ENCODE data around the gene MMAB.

Gene MMAB

DNA sequence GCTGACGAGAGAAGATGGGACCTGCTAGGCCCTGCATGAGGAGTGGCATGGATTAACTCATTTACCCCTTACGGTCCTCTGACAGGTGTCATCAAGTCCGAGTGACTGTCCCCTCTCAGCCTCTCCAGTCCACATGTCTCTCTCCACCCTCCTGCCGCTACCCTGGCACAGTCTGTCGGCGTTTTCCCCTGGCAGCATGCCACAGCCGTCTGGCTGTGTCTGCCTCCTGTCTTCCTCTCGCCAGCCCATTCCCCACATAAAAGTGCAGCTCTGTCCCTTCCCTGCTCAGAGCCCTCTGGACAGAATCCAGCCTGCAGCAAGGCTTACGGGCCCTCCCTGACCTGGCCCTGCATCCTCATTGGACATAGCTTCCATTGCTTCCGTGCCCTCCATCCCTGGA lies 50.2 kb downstream of the MMAB start:
- Histone ChIP-seq H3K9me3 (ENCODE audit: insufficient read depth, low read length) (no peaks in the 10 kb centered on the region), H4K20me1 (ENCODE audit: insufficient read depth, low read length) (no peaks in the 10 kb centered on the region), H3K9ac (ENCODE audit: low read length) (no peak overlapping the region), H3K4me2 (ENCODE audit: low read length) (no peak overlapping the region), H3K4me3 (ENCODE audit: low read length) (no peak overlapping the region), H3K4me1 (ENCODE audit: low read length) (no peaks in the 10 kb centered on the region), H3K79me2 (ENCODE audit: low read length) (no peaks in the 10 kb centered on the region), H2AFZ (ENCODE audit: low read depth, low read length) (no peak overlapping the region), H3K27me3 (ENCODE audit: low read depth, low read length) (no peaks in the 10 kb centered on the region), H3K27ac (ENCODE audit: low read length) (no peak overlapping the region), H3K36me3 (replicated peaks; ENCODE audit: low read depth, low read length) (no peaks in the 10 kb centered on the region)
- TF ChIP-seq EZH2phosphoT487 (IDR thresholded peaks at IDR 0.05; ENCODE audit: low read depth), result no peak
- TF ChIP-seq, protein P1, sequence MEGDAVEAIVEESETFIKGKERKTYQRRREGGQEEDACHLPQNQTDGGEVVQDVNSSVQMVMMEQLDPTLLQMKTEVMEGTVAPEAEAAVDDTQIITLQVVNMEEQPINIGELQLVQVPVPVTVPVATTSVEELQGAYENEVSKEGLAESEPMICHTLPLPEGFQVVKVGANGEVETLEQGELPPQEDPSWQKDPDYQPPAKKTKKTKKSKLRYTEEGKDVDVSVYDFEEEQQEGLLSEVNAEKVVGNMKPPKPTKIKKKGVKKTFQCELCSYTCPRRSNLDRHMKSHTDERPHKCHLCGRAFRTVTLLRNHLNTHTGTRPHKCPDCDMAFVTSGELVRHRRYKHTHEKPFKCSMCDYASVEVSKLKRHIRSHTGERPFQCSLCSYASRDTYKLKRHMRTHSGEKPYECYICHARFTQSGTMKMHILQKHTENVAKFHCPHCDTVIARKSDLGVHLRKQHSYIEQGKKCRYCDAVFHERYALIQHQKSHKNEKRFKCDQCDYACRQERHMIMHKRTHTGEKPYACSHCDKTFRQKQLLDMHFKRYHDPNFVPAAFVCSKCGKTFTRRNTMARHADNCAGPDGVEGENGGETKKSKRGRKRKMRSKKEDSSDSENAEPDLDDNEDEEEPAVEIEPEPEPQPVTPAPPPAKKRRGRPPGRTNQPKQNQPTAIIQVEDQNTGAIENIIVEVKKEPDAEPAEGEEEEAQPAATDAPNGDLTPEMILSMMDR (IDR thresholded peaks at IDR 0.05; ENCODE audit: low read depth, low read length), result no peak

DNA sequence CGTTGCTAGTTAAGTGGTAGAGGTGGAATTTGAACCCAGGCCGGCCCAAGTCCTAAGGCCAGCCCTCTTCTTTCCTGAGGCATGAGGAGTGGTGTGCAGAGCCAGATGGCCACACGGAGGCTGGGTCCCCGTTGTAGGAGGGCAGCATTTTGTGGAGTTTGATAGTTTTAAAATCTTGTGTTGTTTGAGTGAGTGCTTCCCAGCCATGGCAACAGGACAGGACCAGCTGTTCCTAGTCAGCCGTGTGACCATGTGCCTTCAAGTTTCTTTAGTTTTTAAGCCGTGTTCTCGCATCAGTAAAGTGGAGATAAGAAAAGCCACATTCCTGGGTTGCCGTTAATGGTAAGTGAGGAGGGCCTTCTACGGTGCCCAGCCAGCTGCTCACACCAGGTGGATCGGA lies 51.5 kb downstream of the MMAB start:
- H3K4me3 ChIP-seq (ENCODE audit: low read length), result no peak overlapping the region
- H3K36me3 ChIP-seq (replicated peaks; ENCODE audit: low read depth, low read length), result peaks cover 10% of the 10 kb centered on the region
- TF ChIP-seq, protein P1 (IDR thresholded peaks at IDR 0.05; ENCODE audit: low read depth, low read length), result no peak
- TF ChIP-seq EZH2phosphoT487 (IDR thresholded peaks at IDR 0.05; ENCODE audit: low read depth), result no peak
- H3K9me3 ChIP-seq (ENCODE audit: insufficient read depth, low read length), result no peaks in the 10 kb centered on the region
- H3K4me2 ChIP-seq (ENCODE audit: low read length), result no peak overlapping the region
- H3K27me3 ChIP-seq (ENCODE audit: low read depth, low read length), result no peaks in the 10 kb centered on the region
- no peaks in the 10 kb centered on the region for H4K20me1 ChIP-seq (ENCODE audit: insufficient read depth, low read length)
- H2AFZ ChIP-seq (ENCODE audit: low read depth, low read length), result no peak overlapping the region
- no peak overlapping the region for H3K27ac ChIP-seq (ENCODE audit: low read length)
- no peaks in the 10 kb centered on the region for H3K4me1 ChIP-seq (ENCODE audit: low read length)
- no peaks in the 10 kb centered on the region for H3K79me2 ChIP-seq (ENCODE audit: low read length)
- no peak overlapping the region for H3K9ac ChIP-seq (ENCODE audit: low read length)

DNA sequence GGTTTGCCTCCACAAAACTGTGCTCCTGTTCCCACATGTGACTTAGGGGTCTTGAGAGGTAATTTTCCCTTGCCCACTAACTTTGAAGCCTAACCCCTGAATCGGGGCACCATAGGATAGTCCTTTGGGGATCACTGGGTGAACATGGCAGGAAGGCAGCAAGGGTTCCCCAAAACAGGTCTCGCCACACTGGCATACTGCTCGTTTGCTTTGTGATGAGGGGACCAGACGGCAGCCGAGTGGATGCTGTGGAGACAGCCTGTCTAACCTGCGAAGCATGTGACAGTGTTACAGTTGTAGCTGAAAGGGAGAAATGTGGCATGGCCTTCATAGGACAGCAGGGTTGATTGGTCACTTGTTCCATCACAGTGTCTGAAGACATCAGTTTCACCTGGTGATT lies 53.5 kb downstream of the MMAB start:
- TF ChIP-seq EZH2phosphoT487 (IDR thresholded peaks at IDR 0.05; ENCODE audit: low read depth), result no peak
- TF ChIP-seq, protein P1 (IDR thresholded peaks at IDR 0.05; ENCODE audit: low read depth, low read length), result no peak
- no peak overlapping the region for H3K9ac ChIP-seq (ENCODE audit: low read length)
- H3K4me3 ChIP-seq (ENCODE audit: low read length), result no peak overlapping the region
- no peak overlapping the region for H3K27ac ChIP-seq (ENCODE audit: low read length)
- no peaks in the 10 kb centered on the region for H4K20me1 ChIP-seq (ENCODE audit: insufficient read depth, low read length)
- peaks cover 14% of the 10 kb centered on the region for H3K36me3 ChIP-seq (replicated peaks; ENCODE audit: low read depth, low read length)
- no peaks in the 10 kb centered on the region for H3K9me3 ChIP-seq (ENCODE audit: insufficient read depth, low read length)
- H3K4me2 ChIP-seq (ENCODE audit: low read length), result no peak overlapping the region
- no peaks in the 10 kb centered on the region for H3K4me1 ChIP-seq (ENCODE audit: low read length)
- H2AFZ ChIP-seq (ENCODE audit: low read depth, low read length), result no peak overlapping the region
- H3K79me2 ChIP-seq (ENCODE audit: low read length), result no peaks in the 10 kb centered on the region
- no peaks in the 10 kb centered on the region for H3K27me3 ChIP-seq (ENCODE audit: low read depth, low read length)

DNA sequence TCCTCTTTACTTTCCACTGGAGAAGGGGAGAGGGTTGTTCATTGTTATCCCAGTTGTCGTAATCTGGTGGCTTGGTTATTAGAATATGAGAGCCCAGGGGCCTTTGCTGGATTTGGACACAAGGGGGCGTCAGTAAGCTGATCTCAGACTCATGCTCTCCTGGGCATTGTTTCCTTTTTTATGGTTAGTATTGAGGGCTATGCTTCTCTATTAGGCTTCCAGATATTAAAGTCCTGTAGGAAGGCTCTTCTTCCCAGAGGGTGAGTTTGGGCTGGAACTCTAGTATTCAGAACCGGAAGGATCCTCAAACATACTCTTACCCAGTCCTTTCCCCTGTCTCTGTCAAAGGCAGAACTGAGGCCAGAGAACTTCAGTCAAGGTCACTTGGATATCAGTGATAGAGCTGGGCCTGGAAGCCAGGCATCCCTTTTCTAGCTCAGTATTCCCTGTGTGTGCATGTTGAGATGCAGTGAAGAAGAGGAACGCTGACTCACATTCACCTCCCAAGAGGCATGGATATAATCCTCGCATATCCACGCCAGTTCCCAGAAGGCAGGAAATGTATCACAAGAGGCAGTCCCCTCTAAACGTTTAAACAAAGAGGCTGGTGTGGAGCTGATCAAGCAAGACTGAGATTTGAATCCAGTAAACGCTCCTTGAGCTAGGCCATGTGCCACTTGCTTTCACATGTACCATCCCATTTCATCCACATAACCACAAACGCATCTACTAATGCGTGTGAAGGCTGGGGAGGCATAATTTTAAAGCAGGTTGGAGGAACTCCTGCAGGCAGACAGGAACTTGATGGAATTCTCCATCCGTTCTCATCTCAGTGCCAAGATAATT lies 54.3 kb downstream of the MMAB start:
- Histone ChIP-seq H3K36me3 (replicated peaks; ENCODE audit: low read depth, low read length) (peaks cover 14% of the 10 kb centered on the region), H3K79me2 (ENCODE audit: low read length) (no peaks in the 10 kb centered on the region), H3K27ac (ENCODE audit: low read length) (no peak overlapping the region)

More for the DNA sequence above, 54.3 kb downstream of the MMAB start:
- Histone ChIP-seq H4K20me1 (ENCODE audit: insufficient read depth, low read length) (no peaks in the 10 kb centered on the region), H3K4me2 (ENCODE audit: low read length) (no peak overlapping the region), H3K4me1 (ENCODE audit: low read length) (no peaks in the 10 kb centered on the region), H3K4me3 (ENCODE audit: low read length) (no peak overlapping the region), H2AFZ (ENCODE audit: low read depth, low read length) (no peak overlapping the region), H3K9me3 (ENCODE audit: insufficient read depth, low read length) (no peaks in the 10 kb centered on the region), H3K27me3 (ENCODE audit: low read depth, low read length) (no peaks in the 10 kb centered on the region), H3K9ac (ENCODE audit: low read length) (no peak overlapping the region)
- TF ChIP-seq, protein P1 (IDR thresholded peaks at IDR 0.05; ENCODE audit: low read depth, low read length), result peak; percentile 87
- TF ChIP-seq EZH2phosphoT487 (IDR thresholded peaks at IDR 0.05; ENCODE audit: low read depth), result no peak

Data from OCI-LY3 (cell line).